DOHH2 (cell line): ENCODE data around the gene DOK3.

Experiments used
- H3F3A ChIP-seq: fragments of 200-600 bp; sonication (generic), shearing (Covaris generic); 2 replicates; pipeline ENCODE4 v1.6.0; 2016; ENCODE audit warnings: antibody characterized with exemption, mild to moderate bottlenecking; ENCODE audit not compliant: control insufficient read depth, insufficient read depth
- H3K27ac ChIP-seq: fragments of 200-600 bp; sonication (generic); 2 replicates; pipeline ENCODE4 v1.5.1; 2014; ENCODE audit warnings: low read depth, mild to moderate bottlenecking, low read length, moderate library complexity
- H3K27me3 ChIP-seq: fragments of 200-600 bp; sonication (generic); 2 replicates; pipeline ENCODE4 v1.6.1; 2014; ENCODE audit warnings: mild to moderate bottlenecking, low read length, mixed read lengths; ENCODE audit not compliant: control insufficient read depth
- H3K36me3 ChIP-seq: fragments of 200-600 bp; sonication (generic); 2 replicates; pipeline ENCODE4 v1.6.1; 2014; ENCODE audit warnings: mild to moderate bottlenecking, low read length, moderate library complexity, mixed read lengths; ENCODE audit not compliant: control insufficient read depth
- H3K4me1 ChIP-seq: fragments of 200-600 bp; sonication (generic); 2 replicates; pipeline ENCODE4 v1.6.1; 2014; ENCODE audit warnings: mild to moderate bottlenecking, low read length, mixed read lengths; ENCODE audit not compliant: control insufficient read depth
- H3K4me2 ChIP-seq: fragments of 200-600 bp; sonication (generic); 2 replicates; pipeline ENCODE4 v1.6.0; 2014; ENCODE audit warnings: mild to moderate bottlenecking, low read length, moderate library complexity
- H3K4me3 ChIP-seq: fragments of 200-600 bp; sonication (generic); 2 replicates; pipeline ENCODE4 v1.5.1; 2014; ENCODE audit warnings: mild to moderate bottlenecking, low read length, mixed read lengths
- H3K79me2 ChIP-seq: fragments of 200-600 bp; sonication (generic); 2 replicates; pipeline ENCODE4 v1.6.1; 2014; ENCODE audit warnings: mild to moderate bottlenecking, low read length, mixed read lengths; ENCODE audit not compliant: control insufficient read depth
- H3K9me2 ChIP-seq: fragments of 200-600 bp; sonication (generic); replicated peaks from 2 replicates; pipeline ENCODE4 v1.6.1; 2014; ENCODE audit warnings: mild to moderate bottlenecking, low read length, mixed read lengths; ENCODE audit not compliant: control insufficient read depth
- H3K9me3 ChIP-seq: fragments of 200-600 bp; sonication (generic); 2 replicates; pipeline ENCODE4 v1.6.1; 2014; ENCODE audit warnings: antibody characterized with exemption, low read length, mixed read lengths; ENCODE audit not compliant: control insufficient read depth, insufficient read depth
- H4K20me1 ChIP-seq: fragments of 200-600 bp; sonication (generic); 2 replicates; pipeline ENCODE4 v1.6.0; 2014; ENCODE audit warnings: low read depth, mild to moderate bottlenecking, antibody characterized with exemption, low read length, moderate library complexity; ENCODE audit not compliant: control insufficient read depth, insufficient read depth
- EZH2phosphoT487 ChIP-seq: fragments of 200-600 bp; sonication (generic); IDR thresholded peaks from 2 replicates; pipeline ENCODE4 v1.6.1; 2017; ENCODE audit warnings: borderline replicate concordance, mild to moderate bottlenecking, antibody characterized with exemption, low read length, moderate library complexity, mixed read lengths
- TF ChIP-seq, protein P1 (sequence below): fragments of 200-600 bp; sonication (generic); IDR thresholded peaks from one replicate; pipeline ENCODE4 v1.5.1; 2014; ENCODE audit warnings: antibody characterized with exemption, mild to moderate bottlenecking, low read depth, low read length; ENCODE audit not compliant: poor library complexity, severe bottlenecking

Gene DOK3

DNA sequence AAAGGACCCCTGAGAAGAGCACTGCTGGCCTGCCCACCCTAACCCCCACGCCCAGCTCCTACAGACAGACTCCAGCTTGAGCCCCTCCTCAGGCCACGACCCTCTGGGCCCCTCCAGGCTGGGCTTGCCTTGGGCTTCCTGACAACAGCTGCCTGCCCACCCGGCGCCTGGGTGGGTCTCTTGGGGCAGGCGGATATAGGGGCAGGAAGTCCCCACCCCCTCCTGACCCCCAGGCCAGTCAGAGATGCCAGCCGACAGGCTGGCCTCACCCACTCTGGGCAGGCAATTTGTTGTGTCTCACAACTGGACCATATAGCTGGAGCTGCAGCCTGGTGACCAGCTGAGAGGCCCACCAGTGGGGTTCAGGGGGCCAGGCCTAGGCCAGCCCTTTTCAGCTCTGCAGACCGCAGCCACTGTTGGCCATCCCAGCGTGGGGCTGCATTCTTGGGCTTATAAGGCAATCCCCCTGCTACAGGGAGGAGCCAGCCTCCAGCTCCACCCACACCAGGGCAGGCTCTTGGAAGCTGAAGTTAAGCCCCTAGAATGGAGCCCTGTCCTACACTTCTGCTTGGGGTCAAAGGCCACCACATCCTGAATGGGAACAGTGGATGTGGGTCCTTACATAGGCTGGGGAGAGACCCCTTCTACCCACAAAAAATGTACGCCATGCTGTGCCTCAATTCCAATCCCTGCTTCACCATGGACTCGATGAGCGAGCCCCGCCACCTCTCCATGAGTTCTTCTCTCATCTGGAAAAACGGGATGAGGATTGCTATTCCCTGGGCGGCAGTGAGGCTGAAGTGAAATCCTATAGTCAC lies 14.2 kb downstream of the DOK3 start:
- Histone ChIP-seq H3K9me3 (no peaks in the 10 kb centered on the region), H4K20me1 (peaks cover 5% of the 10 kb centered on the region; the same call in 1 of the 2 replicates), H3K4me1 (peaks cover 49% of the 10 kb centered on the region), H3F3A (peaks cover 10% of the 10 kb centered on the region; the same call in 1 of the 2 replicates), H3K27me3 (peaks cover 18% of the 10 kb centered on the region), H3K79me2 (peaks cover 4% of the 10 kb centered on the region; the same call in 1 of the 2 replicates), H3K4me3 (0 out of 2 replicates have a peak overlapping the region, but pooled peaks have one; percentile 12), H3K27ac (no peak overlapping the region), H3K4me2 (peak overlapping the region; percentile 71), H3K9me2 (no peaks in the 10 kb centered on the region), H3K36me3 (peaks cover 4% of the 10 kb centered on the region; the same call in 1 of the 2 replicates)
- no peak for TF ChIP-seq EZH2phosphoT487
- TF ChIP-seq, protein P1, sequence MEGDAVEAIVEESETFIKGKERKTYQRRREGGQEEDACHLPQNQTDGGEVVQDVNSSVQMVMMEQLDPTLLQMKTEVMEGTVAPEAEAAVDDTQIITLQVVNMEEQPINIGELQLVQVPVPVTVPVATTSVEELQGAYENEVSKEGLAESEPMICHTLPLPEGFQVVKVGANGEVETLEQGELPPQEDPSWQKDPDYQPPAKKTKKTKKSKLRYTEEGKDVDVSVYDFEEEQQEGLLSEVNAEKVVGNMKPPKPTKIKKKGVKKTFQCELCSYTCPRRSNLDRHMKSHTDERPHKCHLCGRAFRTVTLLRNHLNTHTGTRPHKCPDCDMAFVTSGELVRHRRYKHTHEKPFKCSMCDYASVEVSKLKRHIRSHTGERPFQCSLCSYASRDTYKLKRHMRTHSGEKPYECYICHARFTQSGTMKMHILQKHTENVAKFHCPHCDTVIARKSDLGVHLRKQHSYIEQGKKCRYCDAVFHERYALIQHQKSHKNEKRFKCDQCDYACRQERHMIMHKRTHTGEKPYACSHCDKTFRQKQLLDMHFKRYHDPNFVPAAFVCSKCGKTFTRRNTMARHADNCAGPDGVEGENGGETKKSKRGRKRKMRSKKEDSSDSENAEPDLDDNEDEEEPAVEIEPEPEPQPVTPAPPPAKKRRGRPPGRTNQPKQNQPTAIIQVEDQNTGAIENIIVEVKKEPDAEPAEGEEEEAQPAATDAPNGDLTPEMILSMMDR, result no peak

DNA sequence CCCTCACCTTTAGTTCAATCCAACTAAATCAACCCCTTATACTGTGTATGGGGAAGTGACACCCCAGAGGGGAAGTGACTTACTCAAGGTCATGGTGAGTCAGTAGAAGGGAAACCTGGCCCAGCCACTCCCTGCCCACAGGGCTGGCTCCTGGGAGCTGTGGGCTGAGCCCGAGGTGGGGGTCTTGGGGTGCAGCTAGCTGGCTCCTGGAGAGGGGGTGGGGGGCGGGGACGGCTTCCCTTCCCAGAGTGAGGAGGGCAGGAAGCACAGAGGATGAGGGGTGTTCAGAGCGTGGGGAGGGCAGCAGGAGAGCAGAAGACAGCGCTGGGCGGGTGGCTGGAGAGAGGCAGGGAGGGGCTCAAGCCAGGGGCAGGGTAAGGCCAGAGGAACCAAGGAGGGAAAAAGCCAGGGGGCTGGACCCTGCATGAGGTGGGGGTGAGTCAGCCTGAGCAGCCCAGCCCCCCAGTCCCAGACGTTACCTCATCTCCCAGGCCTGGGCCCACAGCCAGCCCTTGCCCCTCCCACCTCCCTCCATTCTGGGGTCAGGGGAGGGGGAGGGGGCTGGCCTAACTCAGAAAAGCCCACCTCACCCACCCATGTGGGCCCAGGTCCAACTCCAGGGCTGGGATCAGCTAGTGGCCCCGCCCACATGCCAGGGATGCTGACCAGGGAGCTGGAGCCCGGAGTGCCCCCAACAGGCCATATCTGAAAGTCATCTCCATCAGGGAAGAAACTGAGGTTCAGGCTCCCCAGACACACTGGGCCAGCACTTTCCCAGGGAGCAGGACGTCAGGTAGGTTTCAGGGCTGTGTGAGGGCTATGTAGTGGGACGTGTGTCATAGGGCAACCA lies 15.1 kb downstream of the DOK3 start:
- no peak overlapping the region for H3K4me3 ChIP-seq
- H4K20me1 ChIP-seq, result peaks cover 5% of the 10 kb centered on the region; the same call in 1 of the 2 replicates
- 0 out of 2 replicates have a peak overlapping the region, but pooled peaks have one; percentile 15 for H3K27ac ChIP-seq
- H3K79me2 ChIP-seq, result peaks cover 4% of the 10 kb centered on the region; the same call in 1 of the 2 replicates
- TF ChIP-seq, protein P1, result peak; percentile 46
- TF ChIP-seq EZH2phosphoT487, result no peak
- H3K9me3 ChIP-seq, result no peaks in the 10 kb centered on the region
- H3K27me3 ChIP-seq, result peaks cover 16% of the 10 kb centered on the region
- peak overlapping the region; percentile 71 for H3K4me2 ChIP-seq
- peaks cover 6% of the 10 kb centered on the region; the same call in 1 of the 2 replicates for H3F3A ChIP-seq
- no peaks in the 10 kb centered on the region for H3K9me2 ChIP-seq
- H3K4me1 ChIP-seq, result peaks cover 58% of the 10 kb centered on the region
- peaks cover 4% of the 10 kb centered on the region; the same call in 1 of the 2 replicates for H3K36me3 ChIP-seq

DNA sequence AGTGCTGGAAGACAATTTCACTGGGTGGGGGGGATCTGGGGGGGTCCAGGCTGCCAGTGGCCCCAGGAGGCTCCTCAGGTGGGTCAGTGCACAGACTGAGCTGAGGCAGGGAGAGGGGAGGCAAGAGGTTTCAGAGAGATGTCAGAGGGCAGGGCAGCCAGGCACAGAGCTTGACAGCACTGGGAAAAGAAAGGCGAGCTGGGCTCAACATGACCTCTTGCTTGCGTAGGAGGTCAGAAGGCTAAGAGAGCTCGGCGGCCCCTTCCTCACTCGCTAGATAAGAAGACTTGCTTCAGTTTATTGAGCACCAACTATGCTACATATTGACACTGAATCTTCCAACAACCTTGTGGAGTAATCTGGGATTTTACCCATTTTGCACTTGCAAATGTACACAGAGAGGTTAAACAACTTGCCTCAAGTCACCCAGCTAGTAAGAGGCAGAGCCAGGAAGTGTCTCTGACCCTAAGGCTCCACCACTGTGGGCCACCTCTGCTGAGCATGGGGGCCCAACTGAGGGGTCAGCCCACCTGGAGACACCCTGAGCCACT lies 15.8 kb downstream of the DOK3 start:
- H4K20me1 ChIP-seq, result peaks cover 5% of the 10 kb centered on the region; the same call in 1 of the 2 replicates
- no peaks in the 10 kb centered on the region for H3K9me3 ChIP-seq
- H3K27ac ChIP-seq, result 0 out of 2 replicates have a peak overlapping the region, but pooled peaks have one; percentile 15
- peaks cover 65% of the 10 kb centered on the region for H3K4me1 ChIP-seq
- H3K27me3 ChIP-seq, result peaks cover 12% of the 10 kb centered on the region
- H3K9me2 ChIP-seq, result no peaks in the 10 kb centered on the region
- peak overlapping the region; percentile 71; the same call in 1 of the 2 replicates for H3K4me2 ChIP-seq
- H3K79me2 ChIP-seq, result peaks cover 4% of the 10 kb centered on the region; the same call in 1 of the 2 replicates
- TF ChIP-seq, protein P1, result no peak
- TF ChIP-seq EZH2phosphoT487, result no peak
- no peak overlapping the region for H3K4me3 ChIP-seq
- H3F3A ChIP-seq, result peaks cover 5% of the 10 kb centered on the region; the same call in 1 of the 2 replicates
- peaks cover 4% of the 10 kb centered on the region; the same call in 1 of the 2 replicates for H3K36me3 ChIP-seq
